ENCODE data around the gene GNA15.

Gene GNA15

DNA sequence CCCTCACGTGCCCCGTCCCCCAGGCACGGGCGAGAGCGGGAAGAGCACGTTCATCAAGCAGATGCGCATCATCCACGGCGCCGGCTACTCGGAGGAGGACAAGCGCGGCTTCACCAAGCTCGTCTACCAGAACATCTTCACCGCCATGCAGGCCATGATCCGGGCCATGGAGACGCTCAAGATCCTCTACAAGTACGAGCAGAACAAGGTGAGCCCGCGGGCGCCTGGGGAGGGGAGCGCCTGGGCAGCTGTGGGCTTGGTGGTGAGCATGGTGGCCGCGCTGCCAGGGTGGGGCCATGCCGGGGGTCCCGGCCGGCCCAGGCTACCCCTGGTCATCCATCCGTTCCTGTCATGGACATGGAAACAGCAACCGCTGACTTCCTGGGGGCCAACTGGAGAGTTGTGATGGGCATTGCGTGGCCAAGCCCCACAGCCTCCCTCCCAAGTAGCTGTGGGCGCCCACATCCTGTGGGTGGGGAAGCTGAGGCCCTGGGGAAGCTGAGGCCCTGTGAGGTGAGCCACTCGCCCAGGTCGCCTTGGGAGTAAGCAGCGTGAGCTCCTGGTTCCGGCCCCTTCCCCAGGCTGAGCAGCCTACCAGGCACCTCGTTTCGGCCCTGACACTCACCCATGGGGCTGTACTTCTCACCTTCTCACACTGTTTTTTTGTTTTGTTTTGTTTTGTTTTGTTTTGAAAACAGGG is 25.6 kb upstream of the GNA15 start:
- TF ChIP-seq, protein P1, sequence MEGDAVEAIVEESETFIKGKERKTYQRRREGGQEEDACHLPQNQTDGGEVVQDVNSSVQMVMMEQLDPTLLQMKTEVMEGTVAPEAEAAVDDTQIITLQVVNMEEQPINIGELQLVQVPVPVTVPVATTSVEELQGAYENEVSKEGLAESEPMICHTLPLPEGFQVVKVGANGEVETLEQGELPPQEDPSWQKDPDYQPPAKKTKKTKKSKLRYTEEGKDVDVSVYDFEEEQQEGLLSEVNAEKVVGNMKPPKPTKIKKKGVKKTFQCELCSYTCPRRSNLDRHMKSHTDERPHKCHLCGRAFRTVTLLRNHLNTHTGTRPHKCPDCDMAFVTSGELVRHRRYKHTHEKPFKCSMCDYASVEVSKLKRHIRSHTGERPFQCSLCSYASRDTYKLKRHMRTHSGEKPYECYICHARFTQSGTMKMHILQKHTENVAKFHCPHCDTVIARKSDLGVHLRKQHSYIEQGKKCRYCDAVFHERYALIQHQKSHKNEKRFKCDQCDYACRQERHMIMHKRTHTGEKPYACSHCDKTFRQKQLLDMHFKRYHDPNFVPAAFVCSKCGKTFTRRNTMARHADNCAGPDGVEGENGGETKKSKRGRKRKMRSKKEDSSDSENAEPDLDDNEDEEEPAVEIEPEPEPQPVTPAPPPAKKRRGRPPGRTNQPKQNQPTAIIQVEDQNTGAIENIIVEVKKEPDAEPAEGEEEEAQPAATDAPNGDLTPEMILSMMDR (IDR thresholded peaks at IDR 0.05; ENCODE audit: extremely low read depth, missing control alignments), result no peak

DNA sequence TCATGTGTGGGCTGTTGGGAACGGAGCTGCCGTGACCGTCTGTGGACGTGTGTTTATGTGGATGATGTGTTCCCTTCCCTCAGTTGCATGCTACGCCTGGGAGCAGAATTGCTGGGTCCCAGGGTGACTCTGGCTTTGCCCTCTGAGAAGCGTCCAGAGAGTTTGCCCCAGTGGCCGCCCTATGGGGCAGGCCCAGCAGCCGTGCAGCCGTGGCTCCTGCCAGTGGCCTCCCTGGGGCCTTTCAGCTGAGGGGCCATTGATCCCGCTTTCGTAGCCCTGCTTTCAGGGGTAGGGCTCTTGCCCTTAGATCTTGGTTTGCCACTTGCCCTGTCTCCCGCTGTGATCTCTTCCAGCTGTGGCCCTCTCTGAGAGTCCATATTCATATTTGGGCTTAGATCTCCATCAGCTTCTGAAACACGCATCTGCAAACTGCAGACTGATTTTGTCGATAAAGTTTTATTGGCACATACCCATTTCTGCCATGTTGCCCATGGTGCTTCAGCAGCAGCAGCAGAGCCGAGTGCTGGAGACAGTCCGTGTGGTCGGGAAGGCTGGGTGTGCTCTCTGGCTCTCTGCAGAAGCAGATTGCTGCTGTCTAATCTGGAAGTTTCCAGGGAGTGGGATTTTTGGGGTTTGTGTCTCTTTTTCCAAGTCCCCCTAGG is 24.1 kb upstream of the GNA15 start:
- DNase-seq (ENCODE audit: low spot score), result no peak
- TF ChIP-seq, protein P1 (IDR thresholded peaks at IDR 0.05; ENCODE audit: extremely low read depth, missing control alignments), result no peak

More for the DNA sequence above, 25.6 kb upstream of the GNA15 start:
- DNase-seq (ENCODE audit: low spot score), result no peak

DNA sequence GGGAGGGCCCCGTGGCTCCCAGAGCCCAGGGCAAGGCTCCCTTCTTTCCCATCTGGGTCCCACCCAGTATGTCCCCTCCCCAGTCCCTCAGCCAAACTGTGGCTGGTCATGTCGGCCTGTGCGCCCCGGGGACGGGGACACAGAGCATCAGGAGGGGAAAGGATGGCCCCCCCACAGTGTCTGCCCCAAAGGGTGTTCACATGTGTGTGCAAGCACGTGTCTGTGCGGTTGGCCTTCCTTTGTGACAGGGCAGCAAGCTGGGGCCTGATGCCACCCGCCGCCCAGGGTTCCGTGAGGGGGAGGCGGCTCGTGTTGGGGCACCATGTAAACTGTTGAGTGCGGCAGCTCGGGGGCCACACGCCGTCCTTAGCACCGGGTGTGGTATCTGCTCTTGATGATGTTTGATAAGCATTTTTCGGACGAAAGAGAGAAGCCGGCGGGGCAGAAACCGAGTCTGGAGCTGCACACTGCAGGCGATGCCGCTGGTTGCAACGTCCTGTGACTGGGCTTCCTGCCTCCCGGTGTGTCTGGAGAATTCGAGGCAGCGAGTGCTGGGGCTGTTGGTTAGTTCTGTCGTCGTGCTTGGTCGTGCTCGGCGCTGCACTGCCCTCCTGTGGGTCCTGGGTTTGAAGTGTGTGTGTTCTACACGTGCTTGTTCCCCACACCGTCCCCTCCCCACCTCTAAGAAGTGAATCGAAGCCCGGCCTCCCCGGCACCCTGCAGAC is 23.3 kb upstream of the GNA15 start:
- TF ChIP-seq, protein P1 (IDR thresholded peaks at IDR 0.05; ENCODE audit: extremely low read depth, missing control alignments), result no peak
- no peak for DNase-seq (ENCODE audit: low spot score)

DNA sequence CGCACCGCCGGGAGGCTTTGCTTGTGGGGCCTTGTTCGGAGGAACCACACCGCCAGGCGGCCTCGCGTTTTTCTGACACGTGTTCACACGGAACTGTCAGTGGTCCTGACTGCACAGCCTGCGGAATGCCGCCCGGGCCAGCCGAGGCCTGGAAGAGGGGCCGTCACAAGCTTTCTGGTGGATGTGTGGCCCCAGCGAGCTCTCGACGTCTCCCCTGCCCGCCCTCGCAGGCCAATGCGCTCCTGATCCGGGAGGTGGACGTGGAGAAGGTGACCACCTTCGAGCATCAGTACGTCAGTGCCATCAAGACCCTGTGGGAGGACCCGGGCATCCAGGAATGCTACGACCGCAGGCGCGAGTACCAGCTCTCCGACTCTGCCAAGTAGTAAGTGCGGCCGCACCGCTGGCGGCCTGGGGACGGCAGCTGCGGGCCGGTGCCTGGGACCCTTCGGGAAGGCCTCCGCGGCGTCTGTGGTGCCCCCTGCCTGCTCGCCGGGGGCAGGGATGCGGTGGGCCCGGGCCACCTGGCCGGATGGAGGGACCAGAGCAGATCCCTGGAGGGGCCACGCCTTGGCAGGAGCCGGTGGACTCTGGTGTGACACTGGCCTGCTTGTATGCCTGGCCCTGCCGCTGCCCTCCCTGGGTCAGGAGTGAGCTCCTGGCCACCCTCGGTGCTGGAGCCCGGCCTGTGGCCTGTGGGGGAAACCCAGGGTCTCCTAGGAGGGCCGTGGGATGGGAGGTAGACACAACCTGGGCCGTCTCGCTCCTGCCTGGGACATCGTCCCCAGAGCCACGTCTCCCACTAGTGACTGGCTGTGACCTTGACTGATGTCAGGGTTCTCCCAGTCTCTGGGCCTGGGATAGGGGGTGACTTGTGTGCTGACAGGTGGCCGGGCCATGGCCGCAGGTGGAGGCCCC is 22.5 kb upstream of the GNA15 start:
- TF ChIP-seq, protein P1 (IDR thresholded peaks at IDR 0.05; ENCODE audit: extremely low read depth, missing control alignments), result no peak
- no peak for DNase-seq (ENCODE audit: low spot score)

DNA sequence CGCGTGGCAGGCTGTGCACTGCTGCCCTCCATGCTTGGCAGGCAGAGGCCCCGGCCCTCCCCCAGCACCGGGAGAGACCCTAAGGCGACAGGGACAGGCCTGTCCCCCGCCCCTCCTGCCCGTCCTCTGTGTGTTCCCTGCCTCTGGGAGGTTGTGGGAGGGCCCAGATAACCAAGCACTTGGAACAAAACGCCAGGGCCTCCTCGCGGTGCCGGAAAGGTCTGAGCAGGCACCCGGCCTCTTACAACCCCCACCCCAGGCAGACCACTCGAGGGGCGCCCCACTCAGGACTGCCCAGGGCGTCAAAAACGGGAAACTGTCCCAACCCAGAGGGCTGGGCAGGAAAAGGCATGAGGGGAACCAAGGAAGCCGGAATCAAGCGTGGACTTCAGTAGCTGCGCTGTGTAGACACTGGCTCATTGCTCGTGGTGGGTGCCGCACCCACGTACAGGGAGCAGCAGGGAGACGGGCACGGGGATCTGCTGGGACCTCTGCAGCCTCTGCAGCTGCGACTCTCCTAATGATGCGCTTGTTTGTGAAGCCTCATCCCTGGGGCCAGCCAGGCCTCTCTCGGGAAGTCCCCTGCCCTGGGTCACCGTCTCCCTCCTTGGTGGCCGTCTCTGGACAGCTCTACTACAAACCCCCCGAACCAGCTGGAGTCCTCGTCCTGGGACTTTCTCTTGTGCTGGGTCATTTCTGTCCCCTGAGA is 21.7 kb upstream of the GNA15 start:
- DNase-seq (ENCODE audit: low spot score), result no peak
- TF ChIP-seq, protein P1 (IDR thresholded peaks at IDR 0.05; ENCODE audit: extremely low read depth, missing control alignments), result no peak

DNA sequence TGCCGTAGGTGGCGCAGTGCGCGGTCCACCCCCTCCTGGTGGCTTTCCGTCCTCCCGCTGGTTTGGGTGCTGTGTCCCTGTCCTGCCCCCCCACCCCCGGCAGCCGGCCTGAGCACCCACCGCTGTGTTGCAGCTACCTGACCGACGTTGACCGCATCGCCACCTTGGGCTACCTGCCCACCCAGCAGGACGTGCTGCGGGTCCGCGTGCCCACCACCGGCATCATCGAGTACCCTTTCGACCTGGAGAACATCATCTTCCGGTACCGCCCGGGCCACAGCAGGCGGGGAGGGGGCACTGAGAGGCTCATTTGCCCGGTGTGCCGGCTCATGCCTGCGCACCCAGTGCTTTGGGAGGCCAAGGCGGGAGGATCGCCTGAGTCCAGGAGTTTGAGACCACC is 21.0 kb upstream of the GNA15 start:
- no peak for DNase-seq (ENCODE audit: low spot score)
- TF ChIP-seq, protein P1 (IDR thresholded peaks at IDR 0.05; ENCODE audit: extremely low read depth, missing control alignments), result no peak

Data from GM20000 (cell line).